Fibroblast of mammary gland (primary cell): ENCODE measurements around the gene TACSTD2.

Source experiments
- DNase-seq: peaks from one replicate; pipeline ENCODE4 v3.0.0-alpha.2; 2010; ENCODE audit warnings: low read depth
- H3K4me3 ChIP-seq: 2 replicates; pipeline ENCODE4 v1.5.1; 2011; ENCODE audit warnings: low read depth, mild to moderate bottlenecking, low read length, moderate library complexity; ENCODE audit not compliant: control insufficient read depth
- TF ChIP-seq, protein P1 (sequence below): conservative IDR thresholded peaks from 2 replicates; pipeline ENCODE4 v1.5.1; 2011; ENCODE audit warnings: low read depth, low read length, inconsistent platforms; ENCODE audit not compliant: control insufficient read depth, insufficient read depth

Gene TACSTD2

DNA sequence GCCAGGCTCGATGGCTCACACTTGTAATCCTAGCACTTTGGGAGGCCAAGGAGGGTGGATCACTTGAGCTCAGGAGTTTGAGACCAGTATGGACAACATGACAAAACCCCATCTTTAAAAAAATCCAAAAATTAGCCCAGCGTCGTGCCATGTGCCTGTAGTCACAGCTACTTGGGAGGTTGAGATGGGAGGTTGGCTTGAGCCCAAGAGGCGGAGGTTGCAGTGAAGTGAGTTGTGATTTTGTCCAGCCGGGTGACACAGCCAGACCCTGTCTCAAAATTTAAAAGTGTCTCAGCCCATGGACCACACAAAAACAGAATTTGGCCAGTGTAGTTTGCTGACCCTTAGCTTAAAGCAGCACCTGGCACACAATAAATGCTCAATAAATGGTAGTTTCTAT, 11.3 kb upstream of the TACSTD2 start:
- no peak overlapping the region for H3K4me3 ChIP-seq
- TF ChIP-seq, protein P1, sequence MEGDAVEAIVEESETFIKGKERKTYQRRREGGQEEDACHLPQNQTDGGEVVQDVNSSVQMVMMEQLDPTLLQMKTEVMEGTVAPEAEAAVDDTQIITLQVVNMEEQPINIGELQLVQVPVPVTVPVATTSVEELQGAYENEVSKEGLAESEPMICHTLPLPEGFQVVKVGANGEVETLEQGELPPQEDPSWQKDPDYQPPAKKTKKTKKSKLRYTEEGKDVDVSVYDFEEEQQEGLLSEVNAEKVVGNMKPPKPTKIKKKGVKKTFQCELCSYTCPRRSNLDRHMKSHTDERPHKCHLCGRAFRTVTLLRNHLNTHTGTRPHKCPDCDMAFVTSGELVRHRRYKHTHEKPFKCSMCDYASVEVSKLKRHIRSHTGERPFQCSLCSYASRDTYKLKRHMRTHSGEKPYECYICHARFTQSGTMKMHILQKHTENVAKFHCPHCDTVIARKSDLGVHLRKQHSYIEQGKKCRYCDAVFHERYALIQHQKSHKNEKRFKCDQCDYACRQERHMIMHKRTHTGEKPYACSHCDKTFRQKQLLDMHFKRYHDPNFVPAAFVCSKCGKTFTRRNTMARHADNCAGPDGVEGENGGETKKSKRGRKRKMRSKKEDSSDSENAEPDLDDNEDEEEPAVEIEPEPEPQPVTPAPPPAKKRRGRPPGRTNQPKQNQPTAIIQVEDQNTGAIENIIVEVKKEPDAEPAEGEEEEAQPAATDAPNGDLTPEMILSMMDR = no peak
- no peak for DNase-seq

DNA sequence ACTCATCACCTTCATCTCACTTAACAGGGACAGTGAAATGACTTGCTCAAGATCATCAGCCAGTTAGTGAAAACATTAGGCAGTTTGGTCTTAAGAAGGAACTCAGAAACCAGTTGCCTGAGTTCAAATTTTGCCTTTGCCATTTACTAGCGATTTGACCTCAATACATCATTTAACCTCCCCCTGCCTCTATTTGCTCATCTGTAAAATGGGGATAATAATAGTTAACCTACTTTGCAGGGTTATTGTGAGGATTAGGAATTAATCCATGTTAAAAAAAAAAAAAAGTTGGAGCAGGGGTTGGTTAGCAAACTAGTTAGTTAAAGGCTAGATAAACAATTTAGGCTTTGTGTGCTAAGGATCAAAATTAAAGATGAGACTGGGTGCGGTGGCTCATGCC, 10.6 kb upstream of the TACSTD2 start:
- TF ChIP-seq, protein P1 = no peak
- H3K4me3 ChIP-seq = no peak overlapping the region
- no peak for DNase-seq

DNA sequence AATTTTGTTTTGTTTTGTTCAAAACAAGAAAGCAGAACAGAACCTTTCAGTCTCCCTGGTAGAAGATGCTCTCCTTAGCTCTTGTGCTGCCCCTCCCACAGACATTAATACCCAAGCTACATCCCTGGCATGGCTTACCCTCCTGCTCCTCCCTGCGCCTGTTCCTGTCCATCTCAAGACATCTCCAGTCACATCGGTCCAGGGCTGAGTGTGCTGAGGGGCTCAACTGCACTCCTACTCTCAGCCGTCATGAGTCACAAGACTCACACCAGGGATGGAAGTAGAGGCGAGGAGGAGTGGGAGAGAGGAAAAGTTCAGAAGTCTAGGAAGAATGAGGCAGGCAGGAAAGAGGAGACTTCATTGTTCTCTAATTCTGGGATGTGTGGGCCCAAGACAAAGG, 9.2 kb upstream of the TACSTD2 start:
- H3K4me3 ChIP-seq = no peak overlapping the region
- TF ChIP-seq, protein P1 = no peak
- peak; percentile 50 for DNase-seq

DNA sequence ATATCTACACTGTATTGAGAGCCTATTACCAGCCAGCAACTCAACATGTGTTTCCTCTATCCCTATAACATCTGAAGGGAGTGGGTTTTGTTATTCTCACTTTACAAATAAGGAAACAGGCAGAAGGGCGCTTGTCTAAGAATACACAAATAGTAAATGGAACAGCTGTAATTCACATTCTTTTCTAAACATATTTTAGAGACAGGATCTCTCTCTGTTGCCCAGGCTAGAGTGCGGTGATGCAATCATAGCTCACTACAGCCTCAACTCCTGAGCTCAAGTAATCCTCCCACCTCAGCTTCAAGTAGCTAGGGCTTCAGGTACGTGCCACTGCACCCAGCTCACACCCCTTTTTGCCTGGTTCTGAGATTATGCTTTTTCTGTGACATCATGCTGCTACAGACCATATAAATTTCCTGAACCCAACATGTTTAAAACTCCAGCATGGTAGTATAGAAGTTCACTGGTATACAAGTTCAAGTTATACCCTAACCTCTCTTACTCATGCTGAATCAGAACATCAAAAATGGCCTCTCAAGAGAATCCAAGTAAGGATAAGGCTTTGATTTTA, 8.6 kb upstream of the TACSTD2 start:
- TF ChIP-seq, protein P1 = no peak
- peak; percentile 50 for DNase-seq
- H3K4me3 ChIP-seq = no peak overlapping the region

DNA sequence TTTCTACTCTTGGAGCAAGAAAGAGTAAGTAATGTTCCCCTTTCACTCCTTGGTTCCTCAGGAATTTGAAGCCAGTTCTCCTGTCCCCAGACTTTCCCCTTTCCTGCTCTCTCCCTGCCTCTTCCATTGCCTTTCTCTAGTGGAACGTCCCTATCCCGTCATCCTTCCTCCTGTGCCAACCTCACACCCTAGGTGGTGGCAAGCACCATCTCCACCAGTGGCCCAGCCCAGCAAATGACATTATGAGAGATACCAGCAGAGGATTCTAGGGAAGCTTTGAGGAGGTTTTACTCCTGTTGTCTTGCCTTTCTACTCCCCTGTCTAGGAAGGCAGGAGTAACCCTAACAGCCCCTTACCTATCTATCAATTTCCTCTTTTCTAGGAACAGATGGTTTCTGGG, 8.1 kb upstream of the TACSTD2 start:
- H3K4me3 ChIP-seq = no peak overlapping the region
- DNase-seq = no peak
- TF ChIP-seq, protein P1 = no peak

DNA sequence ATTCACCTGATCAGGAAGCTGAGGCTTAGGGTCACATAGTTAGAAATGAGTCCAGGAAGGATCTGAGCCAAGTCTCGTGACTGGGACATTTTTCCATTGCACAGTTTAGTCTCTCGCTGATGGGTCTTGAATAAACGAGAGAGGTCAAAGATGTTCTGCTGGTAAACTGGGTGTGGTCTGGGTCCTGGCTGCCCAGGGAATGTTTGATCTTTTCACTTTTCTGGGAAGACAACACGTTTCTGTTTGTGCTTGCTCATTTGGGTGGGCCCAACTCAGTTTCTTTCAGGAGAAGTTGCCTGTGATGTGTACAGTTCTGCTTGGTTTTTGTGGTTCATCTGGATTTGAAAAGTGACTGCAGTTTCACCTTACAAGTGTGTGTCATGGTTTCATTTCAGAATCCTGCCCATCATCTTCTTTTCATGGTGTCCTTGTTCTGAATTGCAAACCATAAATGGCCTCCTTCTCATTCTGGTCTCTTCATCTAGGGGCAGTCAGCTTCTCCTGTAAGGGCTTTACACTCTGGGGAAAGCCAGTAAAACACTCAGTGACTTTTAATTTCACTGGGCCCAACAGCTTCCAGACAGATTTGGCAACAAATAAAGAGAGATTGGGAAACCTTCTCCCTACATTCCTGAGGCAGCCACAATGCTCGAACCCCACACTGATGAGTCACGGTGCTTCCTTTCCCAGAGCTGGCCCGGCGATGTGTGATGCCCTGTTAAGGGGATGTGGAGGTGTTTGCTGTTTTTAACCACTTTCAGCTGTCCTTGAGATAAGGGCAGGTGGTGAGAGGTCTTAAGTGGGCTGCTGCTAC, 7.2 kb upstream of the TACSTD2 start:
- TF ChIP-seq, protein P1 = no peak
- no peak overlapping the region for H3K4me3 ChIP-seq
- DNase-seq = peak; percentile 96
